Activated B cell treated with CpG ODN at 0.5 μM for 24 hours (primary cell): Measurements from ENCODE around the gene RNF166. TPM values are rescaled to one million over a fixed set of nuclear protein-coding genes. Genes with fewer than 3 reads are reported as not detected.

Experiments
- ATAC-seq: fragments of 200-7000 bp; cut with Tn5 transposase; one replicate; pipeline ENCODE4 v1.10.0; 2021; ENCODE audit warnings: low read depth, mild to moderate bottlenecking, moderate library complexity
- CTCF ChIA-PET: fragments of 350-600 bp; sonication (Branson Sonifier 250); formaldehyde crosslinking; loops from one replicate; lab custom pipeline; 2021; ENCODE audit warnings: antibody characterized with exemption; lab: Charles Lee
- POLR2A ChIA-PET: fragments of 350-600 bp; sonication (Branson Sonifier 250); formaldehyde crosslinking; loops from one replicate; lab custom pipeline; 2021; ENCODE audit warnings: antibody characterized with exemption; lab: Charles Lee
- DNase-seq: peaks from one replicate; pipeline ENCODE4 v3.0.0; 2022
- H3K27ac Mint-ChIP-seq: one replicate; pipeline ENCODE4 v1.8.0; 2020; ENCODE audit warnings: mixed read lengths
- H3K27me3 Mint-ChIP-seq: one replicate; pipeline ENCODE4 v1.8.0; 2021; ENCODE audit warnings: mixed read lengths
- H3K36me3 Mint-ChIP-seq: one replicate; pipeline ENCODE4 v1.8.0; 2021; ENCODE audit warnings: low read depth, mixed read lengths
- H3K4me1 Mint-ChIP-seq: one replicate; pipeline ENCODE4 v1.8.0; 2021; ENCODE audit warnings: mixed read lengths
- H3K4me3 Mint-ChIP-seq: one replicate; pipeline ENCODE4 v1.8.0; 2020; ENCODE audit warnings: mild to moderate bottlenecking, mixed read lengths
- H3K9me3 Mint-ChIP-seq: one replicate; pipeline ENCODE4 v1.8.0; 2020; ENCODE audit warnings: mixed read lengths
- intact Hi-C: fragments of 100-400 bp; cut with micrococcal nuclease; formaldehyde crosslinking; loops from one replicate; pipeline ENCODE4 v1.15.1; 2024
- total RNA-seq: library from RNA; stranded (reverse); gene quantifications from 2 replicates; pipeline ENCODE4 v1.2.3, GENCODE V29; 2022
- TF ChIP-seq, protein P1 (sequence below): fragments of 200-600 bp; IDR thresholded peaks from one replicate; pipeline ENCODE4 v1.8.0; 2022; ENCODE audit warnings: antibody characterized with exemption, mild to moderate bottlenecking

Gene RNF166
- total RNA-seq, 1 donor from 2014 or later: 45.3 TPM

GRCh38 chr16:88661468-88661867 is 44.7 kb downstream of the RNF166 start:
- peak overlapping the region; percentile 44 for H3K4me3 Mint-ChIP-seq
- ChIA-PET CTCF (no interaction called here), POLR2A (interaction anchor here (1.1 to 1.6 kb wide), 2 partner anchors 9 to 24 kb away, joined by 4 read pairs; no protein-coding TSS in a partner anchor)
- H3K4me1 Mint-ChIP-seq: peaks cover 31% of the 10 kb centered on the region
- TF ChIP-seq, protein P1, sequence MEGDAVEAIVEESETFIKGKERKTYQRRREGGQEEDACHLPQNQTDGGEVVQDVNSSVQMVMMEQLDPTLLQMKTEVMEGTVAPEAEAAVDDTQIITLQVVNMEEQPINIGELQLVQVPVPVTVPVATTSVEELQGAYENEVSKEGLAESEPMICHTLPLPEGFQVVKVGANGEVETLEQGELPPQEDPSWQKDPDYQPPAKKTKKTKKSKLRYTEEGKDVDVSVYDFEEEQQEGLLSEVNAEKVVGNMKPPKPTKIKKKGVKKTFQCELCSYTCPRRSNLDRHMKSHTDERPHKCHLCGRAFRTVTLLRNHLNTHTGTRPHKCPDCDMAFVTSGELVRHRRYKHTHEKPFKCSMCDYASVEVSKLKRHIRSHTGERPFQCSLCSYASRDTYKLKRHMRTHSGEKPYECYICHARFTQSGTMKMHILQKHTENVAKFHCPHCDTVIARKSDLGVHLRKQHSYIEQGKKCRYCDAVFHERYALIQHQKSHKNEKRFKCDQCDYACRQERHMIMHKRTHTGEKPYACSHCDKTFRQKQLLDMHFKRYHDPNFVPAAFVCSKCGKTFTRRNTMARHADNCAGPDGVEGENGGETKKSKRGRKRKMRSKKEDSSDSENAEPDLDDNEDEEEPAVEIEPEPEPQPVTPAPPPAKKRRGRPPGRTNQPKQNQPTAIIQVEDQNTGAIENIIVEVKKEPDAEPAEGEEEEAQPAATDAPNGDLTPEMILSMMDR: no peak
- peak overlapping the region; percentile 59 for H3K27ac Mint-ChIP-seq
- no peak for ATAC-seq
- no peak for DNase-seq
- H3K36me3 Mint-ChIP-seq: peaks cover 20% of the 10 kb centered on the region
- no peaks in the 10 kb centered on the region for H3K27me3 Mint-ChIP-seq
- intact Hi-C loops: loop anchor here (5.0 kb wide), 1 partner anchor 121 kb away; no protein-coding TSS in a partner anchor
- H3K9me3 Mint-ChIP-seq: no peaks in the 10 kb centered on the region

DNA sequence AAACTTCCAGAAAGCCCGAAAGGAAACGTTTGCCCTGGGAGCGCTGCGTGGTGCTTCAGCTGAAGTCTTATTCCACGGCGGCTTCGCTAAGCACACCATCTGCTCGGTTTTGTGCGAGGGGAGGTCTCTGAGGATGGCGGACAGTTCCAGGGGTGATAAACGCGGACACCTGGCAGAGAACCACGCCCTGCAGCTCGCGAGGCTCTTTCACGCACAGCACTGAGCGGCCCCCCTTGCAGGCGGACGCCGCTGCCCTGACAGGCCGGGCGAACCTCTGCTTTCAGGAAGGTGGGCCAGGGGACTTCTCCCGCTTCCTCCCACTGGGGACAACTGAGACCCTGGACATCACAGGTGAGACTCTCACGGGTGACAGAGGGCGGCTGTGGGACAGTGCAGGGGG is 47.0 kb downstream of the RNF166 start:
- Mint-ChIP-seq H3K4me1 (peaks cover 22% of the 10 kb centered on the region), H3K4me3 (no peak overlapping the region), H3K27me3 (no peaks in the 10 kb centered on the region), H3K36me3 (peaks cover 35% of the 10 kb centered on the region), H3K27ac (no peak overlapping the region), H3K9me3 (no peaks in the 10 kb centered on the region)
- CTCF ChIA-PET: no interaction called here
- intact Hi-C loops: no loop called here
- TF ChIP-seq, protein P1: no peak
- DNase-seq (no peak), ATAC-seq (no peak)
- POLR2A ChIA-PET: no interaction called here

DNA sequence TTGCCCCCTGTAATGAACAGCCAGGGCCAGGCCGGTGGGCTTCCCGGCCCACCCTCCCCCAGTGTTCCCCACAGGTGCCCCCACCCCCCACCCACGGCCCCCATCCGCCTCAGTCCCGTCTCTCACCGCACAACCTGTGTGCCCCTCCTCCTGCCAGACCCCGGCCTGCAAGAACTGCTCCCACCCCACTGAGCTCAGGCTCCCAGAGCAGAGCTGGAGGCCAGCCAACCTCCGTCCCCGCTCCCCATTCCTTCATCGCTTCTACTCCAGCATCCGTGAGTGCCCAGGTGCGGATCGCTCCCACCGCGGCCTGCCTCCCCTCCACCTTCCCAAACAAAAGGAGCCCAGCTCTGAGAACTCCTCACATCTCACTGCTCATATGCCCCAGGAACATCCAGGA is 47.5 kb downstream of the RNF166 start:
- Mint-ChIP-seq H3K4me1 (peaks cover 19% of the 10 kb centered on the region), H3K36me3 (peaks cover 36% of the 10 kb centered on the region), H3K27ac (no peak overlapping the region), H3K27me3 (no peaks in the 10 kb centered on the region), H3K9me3 (no peaks in the 10 kb centered on the region), H3K4me3 (no peak overlapping the region)
- intact Hi-C loops: no loop called here
- no peak for DNase-seq
- CTCF ChIA-PET: no interaction called here
- POLR2A ChIA-PET: interaction anchor here (1.1 kb wide), 1 partner anchor 10 kb away, joined by 13 read pairs; no protein-coding TSS in a partner anchor
- TF ChIP-seq, protein P1: no peak
- no peak for ATAC-seq

DNA sequence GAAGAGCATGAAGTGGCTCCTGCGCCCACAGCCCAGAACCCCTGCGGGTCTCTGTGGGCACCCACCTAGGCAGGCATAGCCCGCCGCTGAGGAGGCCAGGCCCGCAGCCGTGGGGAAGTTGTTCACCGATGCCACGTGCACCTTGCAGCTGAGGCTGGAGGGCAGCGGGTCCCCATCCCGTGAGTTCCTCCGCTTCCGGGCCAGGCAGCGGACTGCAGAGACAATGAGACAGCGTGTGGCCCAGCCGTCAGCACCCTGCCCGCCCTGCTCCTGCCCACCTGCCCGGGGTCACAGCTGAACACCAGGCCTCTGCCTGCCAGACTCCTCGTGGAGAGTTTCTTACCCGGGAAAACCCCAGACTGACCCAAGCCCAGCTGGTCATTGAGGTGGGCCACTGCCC is 48.8 kb downstream of the RNF166 start:
- no peak overlapping the region for H3K4me3 Mint-ChIP-seq
- H3K36me3 Mint-ChIP-seq: peaks cover 35% of the 10 kb centered on the region
- H3K4me1 Mint-ChIP-seq: peaks cover 19% of the 10 kb centered on the region
- TF ChIP-seq, protein P1: no peak
- no peak overlapping the region for H3K27ac Mint-ChIP-seq
- intact Hi-C loops: no loop called here
- no peaks in the 10 kb centered on the region for H3K9me3 Mint-ChIP-seq
- H3K27me3 Mint-ChIP-seq: no peaks in the 10 kb centered on the region
- CTCF ChIA-PET: no interaction called here
- DNase-seq (no peak), ATAC-seq (no peak)
- POLR2A ChIA-PET: interaction anchor here (0.6 to 1.1 kb wide), 2 partner anchors 9 to 1213 kb away, joined by 4 to 13 read pairs; no protein-coding TSS in a partner anchor

DNA sequence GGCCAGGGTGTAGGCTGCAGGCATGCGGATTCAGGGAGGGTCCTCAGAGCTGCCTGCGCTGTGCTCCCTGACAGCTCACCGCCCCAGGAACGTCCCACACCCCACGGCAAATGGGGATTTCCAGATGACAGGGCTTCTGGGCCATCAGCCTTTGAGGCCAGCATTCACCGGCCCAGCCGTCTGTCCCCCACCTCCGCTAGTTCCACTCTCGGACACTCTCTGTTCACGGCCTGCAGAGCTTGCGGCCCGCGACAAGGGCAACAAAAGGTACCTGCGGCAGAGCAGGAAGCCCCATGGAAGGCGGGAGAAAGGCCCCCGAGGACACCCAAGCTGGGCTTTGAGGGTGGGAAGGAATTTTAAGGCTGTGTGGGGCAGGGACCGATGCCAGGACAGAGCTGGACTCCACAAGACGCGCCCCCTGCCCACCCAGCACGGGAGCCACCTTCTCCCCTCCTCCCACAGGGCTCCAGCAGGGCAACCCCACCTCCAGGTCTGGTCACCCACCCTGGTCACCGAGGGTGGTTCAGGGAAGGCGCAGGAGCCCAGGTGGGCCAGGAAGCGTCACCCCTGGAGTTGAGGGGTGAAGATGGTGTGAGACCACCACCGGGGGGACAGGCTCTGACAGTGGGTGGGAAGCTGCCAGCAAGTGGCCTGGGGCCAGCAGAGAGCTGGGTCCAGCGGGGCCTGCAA is 49.8 kb downstream of the RNF166 start:
- Mint-ChIP-seq H3K27ac (no peak overlapping the region), H3K36me3 (peaks cover 33% of the 10 kb centered on the region), H3K4me1 (peaks cover 22% of the 10 kb centered on the region), H3K9me3 (no peaks in the 10 kb centered on the region), H3K4me3 (no peak overlapping the region), H3K27me3 (no peaks in the 10 kb centered on the region)
- CTCF ChIA-PET: no interaction called here
- intact Hi-C loops: no loop called here
- ATAC-seq (no peak), DNase-seq (no peak)
- TF ChIP-seq, protein P1: no peak
- POLR2A ChIA-PET: interaction anchor here (0.6 kb wide), 1 partner anchor 1212 kb away, joined by 4 read pairs; no protein-coding TSS in a partner anchor
